D721Med (cell line): ENCODE data around the gene CXCL14.

Experiments used
- DNase-seq: peaks from one replicate; pipeline ENCODE4 v3.0.0; 2011; ENCODE audit warnings: low spot score; ENCODE audit not compliant: insufficient read length
- FAIRE-seq: peaks from 2 replicates; lab custom pipeline; 2011; peaks lifted over from hg19 to GRCh38; lab: Jason Lieb, UNC
- TF ChIP-seq, protein P1 (sequence below): IDR thresholded peaks from 2 replicates; pipeline ENCODE4 v1.5.1; 2012; ENCODE audit warnings: mild to moderate bottlenecking, control low read depth; ENCODE audit not compliant: insufficient read depth; ENCODE audit errors: missing control alignments

Gene CXCL14

GRCh38 chr5:135547590-135548254 is 31.1 kb downstream of the CXCL14 start:
- no peak for DNase-seq
- TF ChIP-seq, protein P1, sequence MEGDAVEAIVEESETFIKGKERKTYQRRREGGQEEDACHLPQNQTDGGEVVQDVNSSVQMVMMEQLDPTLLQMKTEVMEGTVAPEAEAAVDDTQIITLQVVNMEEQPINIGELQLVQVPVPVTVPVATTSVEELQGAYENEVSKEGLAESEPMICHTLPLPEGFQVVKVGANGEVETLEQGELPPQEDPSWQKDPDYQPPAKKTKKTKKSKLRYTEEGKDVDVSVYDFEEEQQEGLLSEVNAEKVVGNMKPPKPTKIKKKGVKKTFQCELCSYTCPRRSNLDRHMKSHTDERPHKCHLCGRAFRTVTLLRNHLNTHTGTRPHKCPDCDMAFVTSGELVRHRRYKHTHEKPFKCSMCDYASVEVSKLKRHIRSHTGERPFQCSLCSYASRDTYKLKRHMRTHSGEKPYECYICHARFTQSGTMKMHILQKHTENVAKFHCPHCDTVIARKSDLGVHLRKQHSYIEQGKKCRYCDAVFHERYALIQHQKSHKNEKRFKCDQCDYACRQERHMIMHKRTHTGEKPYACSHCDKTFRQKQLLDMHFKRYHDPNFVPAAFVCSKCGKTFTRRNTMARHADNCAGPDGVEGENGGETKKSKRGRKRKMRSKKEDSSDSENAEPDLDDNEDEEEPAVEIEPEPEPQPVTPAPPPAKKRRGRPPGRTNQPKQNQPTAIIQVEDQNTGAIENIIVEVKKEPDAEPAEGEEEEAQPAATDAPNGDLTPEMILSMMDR: no peak
- FAIRE-seq: no peak

- TF ChIP-seq, protein P1: peak; percentile 27
- DNase-seq: no peak
- no peak for FAIRE-seq
Measured at GRCh38 chr5:135546912-135547311, 31.9 kb downstream of the CXCL14 start.

DNA sequence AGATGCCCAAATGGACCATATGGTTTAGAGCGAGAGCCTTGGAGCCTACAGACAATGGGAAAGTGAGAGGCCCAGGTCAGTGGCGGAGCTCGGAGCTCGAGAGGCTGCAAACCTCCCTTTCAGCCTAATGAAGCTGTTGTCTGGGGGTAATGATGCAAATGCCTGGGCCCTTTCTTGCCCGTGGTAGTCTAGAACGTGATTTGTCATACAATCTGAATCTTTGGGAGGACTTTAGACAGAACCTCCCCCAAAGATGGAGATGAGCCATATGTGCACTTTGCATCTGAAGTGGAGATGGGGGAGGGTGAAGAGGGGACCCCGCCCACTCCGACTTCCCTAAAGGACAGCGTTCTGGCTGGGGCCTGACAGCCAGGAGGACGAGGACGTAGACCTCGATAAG is 32.7 kb downstream of the CXCL14 start:
- DNase-seq (no peak), FAIRE-seq (peak; percentile 64)
- TF ChIP-seq, protein P1: no peak

DNA sequence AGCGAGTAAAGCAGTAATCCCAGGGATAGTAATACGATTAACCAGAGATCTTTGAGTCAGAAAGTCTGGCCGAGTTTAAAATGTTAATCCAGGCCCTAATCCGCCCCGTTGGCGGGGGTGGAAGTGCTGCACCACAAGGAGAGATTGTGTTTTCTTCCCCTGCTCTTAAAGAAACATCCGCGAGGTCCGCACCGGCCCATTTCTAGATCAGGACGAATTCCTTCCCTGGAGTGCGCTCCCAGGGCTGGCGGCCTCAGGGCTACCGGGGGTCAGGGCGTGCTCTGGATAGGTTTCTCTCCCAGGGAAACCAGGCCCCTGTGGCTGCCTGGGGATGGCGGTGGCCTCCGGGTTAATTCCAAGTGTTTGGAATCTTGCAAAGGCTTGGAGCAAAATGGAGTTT is 33.7 kb downstream of the CXCL14 start:
- TF ChIP-seq, protein P1: no peak
- FAIRE-seq (no peak), DNase-seq (peak; percentile 63)

GRCh38 chr5:135543485-135544304 is 35.1 kb downstream of the CXCL14 start:
- TF ChIP-seq, protein P1: no peak
- FAIRE-seq (no peak), DNase-seq (no peak)

GRCh38 chr5:135543001-135543484 is 35.7 kb downstream of the CXCL14 start:
- DNase-seq: no peak
- TF ChIP-seq, protein P1: no peak
- no peak for FAIRE-seq
